GM08714 (cell line): ENCODE data around the gene TM4SF20.
"Not testable (repeated sequence)": the region's sequence is repeated elsewhere in the genome, so short reads cannot be mapped to it uniquely, and the experiment has no call there.

Experiments
- H3K4me3 ChIP-seq: fragments of 200-500 bp; sonication (Bioruptor generic); 2 replicates; pipeline ENCODE4 v1.5.1; 2014; ENCODE audit warnings: mild to moderate bottlenecking, low read length, inconsistent platforms
- ZNF274 ChIP-seq: IDR thresholded peaks from 2 replicates; pipeline ENCODE4 v1.6.1; 2012; ENCODE audit warnings: mild to moderate bottlenecking, low read depth, low read length

Gene TM4SF20

DNA sequence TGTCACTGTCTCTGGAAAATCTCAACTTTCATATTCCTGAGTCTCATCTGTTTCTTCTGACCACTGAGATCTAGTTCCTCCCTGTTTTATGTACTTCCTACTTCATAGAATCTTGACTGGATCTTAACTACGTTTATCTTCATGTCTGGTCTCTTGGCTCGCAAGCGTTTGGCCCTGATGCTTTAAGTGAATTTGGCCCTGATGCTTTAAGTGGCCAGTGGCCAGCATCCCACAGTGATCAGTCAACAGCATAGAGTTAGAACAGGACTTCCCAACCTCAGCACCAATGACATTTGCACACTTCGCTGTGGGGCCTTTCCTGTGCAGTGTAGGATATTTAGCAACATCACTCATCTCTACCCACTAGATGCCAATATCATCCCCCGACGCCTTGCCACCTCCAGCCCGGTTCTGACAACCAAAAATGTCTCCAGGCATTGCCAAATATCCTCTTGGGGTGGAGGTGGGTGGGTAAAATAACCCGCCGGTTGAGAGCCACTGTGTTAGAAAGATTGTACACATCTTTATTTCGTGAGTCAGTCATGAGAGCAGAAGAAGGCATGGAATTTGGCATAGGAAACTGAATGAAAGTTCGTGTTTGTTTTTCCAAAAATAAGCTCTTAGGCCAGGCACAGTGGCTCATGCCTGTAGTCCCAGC lies 12.2 kb downstream of the TM4SF20 start:
- no peak for TF ChIP-seq ZNF274

DNA sequence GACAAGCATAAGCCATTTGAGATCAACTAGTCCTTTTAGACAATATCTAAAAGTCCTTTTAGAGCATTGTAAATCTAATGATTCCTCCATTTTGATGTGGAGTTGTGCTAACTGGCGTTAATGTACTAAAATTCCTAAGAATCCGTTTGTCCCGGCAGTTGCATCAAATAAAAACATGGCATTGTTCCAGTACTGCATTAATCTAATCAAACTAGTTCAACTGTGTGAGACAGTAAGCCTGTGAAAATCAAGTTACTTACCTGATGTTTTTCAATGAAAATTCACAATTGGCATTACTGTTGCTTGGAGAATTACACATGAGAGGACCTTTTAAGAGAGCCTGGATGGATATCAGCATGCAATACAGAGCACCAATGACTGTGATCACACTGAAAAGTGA lies 13.3 kb downstream of the TM4SF20 start:
- TF ChIP-seq ZNF274: no peak
- H3K4me3 ChIP-seq: no peak overlapping the region

More for the DNA sequence above, 12.2 kb downstream of the TM4SF20 start:
- no peak overlapping the region for H3K4me3 ChIP-seq

DNA sequence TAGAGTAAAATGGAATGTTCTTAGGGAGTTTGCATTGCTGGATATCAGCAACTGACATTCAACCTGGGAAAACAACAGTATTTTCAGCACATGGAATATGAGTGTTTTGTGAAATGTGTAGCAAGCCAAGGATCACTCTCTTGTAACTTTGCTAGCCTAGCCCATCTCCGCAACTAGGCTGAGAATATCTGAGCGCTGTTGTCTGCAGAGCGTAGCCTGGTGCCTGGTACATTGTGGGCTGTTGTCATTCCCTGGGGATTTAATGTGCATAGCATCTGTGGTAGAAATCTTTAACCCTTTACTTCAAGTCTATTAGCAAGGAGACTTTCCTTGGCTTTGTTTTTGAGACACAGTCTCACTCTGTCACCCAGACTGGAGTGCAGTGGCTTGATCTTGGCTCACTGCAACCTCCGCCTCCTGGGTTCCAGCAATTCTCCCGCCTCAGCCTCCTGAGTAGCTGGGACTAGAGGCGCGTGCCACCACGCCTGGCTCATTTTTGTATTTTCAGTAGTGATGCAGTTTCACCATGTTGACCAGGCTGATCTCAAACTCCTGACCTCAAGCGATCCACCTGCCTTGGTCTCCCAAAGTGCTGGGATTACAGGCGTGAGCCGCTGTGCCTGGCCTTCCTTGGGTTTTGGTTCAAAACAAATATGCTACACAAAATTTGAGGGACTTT lies 14.4 kb downstream of the TM4SF20 start:
- H3K4me3 ChIP-seq: not testable (repeated sequence)

DNA sequence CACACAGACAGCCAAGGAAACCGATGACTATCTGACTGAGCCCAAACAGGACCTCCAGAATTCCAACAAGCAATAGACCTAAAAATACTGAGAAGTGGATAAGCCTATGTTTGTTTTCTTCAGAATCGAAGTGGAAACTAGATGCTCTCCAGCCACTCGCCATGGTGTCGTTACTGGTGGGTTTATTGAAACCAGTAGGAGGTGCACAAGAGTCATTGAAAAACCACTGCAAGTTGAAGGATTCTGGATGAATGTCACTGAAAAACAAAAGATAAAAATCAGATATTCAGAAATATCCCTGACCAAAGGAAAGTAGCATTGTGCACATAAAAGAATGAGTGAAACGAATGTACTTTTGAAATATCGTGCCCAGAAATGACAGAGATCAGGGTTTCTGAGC lies 15.3 kb downstream of the TM4SF20 start:
- H3K4me3 ChIP-seq: no peak overlapping the region
- no peak for TF ChIP-seq ZNF274

DNA sequence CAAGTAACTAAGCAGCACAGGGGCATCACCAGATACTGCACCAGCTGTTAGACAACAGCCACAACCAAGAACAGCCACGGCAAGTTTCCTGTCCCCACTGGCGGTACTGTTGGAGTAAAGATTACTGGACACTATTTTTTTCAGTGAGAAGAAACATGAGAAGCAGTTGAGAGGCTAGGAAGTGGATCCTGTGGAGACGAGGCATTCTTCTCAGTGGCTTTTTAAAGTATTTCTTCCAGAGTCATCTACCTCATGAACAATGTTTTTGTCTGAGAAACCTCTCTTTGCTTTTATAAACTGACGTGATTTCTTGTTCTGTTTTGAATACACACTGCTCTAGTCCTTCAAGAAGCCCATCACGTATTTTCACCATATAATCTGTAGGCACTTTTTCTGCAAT lies 18.8 kb downstream of the TM4SF20 start:
- no peak for TF ChIP-seq ZNF274

DNA sequence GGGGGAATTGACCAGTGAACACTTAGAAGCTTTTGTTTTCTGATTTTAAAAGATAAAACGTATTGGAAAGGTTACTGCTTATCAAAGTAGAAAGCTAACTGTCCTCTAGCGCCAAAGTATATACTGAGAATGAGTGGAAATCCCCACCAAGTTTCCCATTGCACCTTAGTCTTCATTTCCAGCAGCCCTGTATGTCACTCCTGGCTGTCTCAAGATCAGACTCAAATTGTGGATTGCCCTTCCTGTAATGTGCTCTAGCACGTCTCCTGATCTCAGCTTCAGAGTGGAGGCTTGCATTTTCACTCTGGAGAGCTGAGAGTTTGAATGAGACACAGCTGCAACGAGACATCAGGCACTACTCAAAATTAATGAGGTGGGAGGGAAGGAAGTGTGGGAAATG lies 27.5 kb downstream of the TM4SF20 start:
- H3K4me3 ChIP-seq: no peak overlapping the region
- no peak for TF ChIP-seq ZNF274

More for the DNA sequence above, 18.8 kb downstream of the TM4SF20 start:
- H3K4me3 ChIP-seq: no peak overlapping the region

DNA sequence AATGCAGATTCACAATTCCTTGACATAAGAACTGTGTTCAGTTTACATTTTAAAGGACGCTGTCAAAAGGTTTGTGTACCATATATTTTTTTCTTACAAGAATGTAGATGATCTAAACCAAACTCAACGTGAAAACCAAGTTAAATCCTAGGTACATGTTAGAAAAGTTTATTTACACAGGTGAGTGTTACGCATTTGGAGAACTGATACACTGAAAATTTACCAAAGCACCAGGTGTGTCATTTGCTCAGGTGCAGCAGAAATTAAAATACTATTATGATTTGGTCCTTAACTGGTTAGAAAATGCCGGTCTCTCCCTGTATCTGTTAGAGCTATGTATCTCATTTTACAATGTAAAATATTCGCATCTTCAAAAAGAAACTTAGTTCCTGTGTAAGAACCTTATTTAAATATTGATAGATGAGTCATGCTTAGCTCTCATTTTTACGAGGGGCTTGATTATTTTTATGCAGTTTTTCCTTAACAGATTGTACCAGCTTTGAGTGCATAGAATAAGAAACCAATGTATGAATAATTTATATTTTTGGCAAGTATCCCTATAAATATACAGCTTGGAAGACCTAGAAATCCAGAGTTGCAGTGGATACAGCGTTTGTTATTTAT lies 29.0 kb downstream of the TM4SF20 start:
- no peak overlapping the region for H3K4me3 ChIP-seq
- TF ChIP-seq ZNF274: no peak

DNA sequence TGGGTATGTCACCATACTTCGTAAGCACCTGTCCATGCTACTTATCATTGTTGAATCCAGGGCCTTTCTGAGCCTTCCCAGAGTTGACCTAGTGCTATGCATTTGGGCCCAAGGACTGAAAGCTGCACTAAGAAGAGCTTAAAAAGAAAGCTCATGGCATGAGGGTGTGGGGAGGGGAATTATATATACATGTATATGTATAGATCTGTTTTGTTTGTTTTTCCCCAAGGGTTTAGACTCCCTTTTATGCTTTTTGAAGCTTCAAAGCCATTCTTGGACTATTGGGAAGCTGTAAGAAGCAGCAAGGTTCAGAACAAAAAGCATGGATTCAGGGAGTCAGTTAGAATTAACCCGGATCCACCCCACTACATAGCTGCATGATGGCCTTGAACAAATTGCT lies 30.8 kb downstream of the TM4SF20 start:
- no peak for TF ChIP-seq ZNF274
- H3K4me3 ChIP-seq: no peak overlapping the region

DNA sequence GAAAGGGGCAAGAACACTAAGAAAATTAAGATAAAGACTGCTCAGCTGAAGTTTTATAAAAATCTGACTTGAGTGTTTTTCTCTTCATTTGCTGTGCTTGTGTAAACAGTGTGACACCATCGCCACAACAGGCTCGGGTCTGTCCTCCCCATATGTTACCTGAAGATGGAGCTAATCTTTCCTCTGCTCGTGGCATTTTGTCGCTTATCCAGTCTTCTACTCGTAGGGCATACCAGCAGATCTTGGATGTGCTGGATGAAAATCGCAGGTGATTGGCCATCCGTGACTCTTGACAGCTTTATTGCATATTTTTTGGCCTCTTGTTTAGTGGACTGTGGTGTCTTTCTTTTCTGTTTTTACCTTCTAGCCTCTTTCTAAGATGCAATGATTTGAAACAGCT lies 32.0 kb downstream of the TM4SF20 start:
- no peak for TF ChIP-seq ZNF274
- H3K4me3 ChIP-seq: no peak overlapping the region

DNA sequence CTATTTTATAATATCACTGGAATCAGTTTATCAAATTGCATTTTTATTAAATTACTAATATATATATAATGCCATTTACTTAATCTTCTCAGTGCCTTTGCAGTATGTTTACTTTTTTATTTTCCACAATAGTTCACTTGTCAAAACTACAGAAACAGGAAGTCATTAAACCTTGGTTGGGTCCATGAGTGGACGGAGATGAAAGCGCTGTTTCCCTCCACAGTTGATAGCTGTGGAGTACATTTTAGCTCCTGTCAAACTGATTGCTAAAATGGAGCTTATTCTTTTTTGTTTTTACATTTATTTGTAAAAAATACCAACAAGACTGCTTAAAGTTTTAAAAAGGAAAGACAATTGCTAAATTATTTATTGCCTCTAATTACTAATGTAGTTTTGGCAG lies 34.9 kb downstream of the TM4SF20 start:
- H3K4me3 ChIP-seq: no peak overlapping the region
- no peak for TF ChIP-seq ZNF274

DNA sequence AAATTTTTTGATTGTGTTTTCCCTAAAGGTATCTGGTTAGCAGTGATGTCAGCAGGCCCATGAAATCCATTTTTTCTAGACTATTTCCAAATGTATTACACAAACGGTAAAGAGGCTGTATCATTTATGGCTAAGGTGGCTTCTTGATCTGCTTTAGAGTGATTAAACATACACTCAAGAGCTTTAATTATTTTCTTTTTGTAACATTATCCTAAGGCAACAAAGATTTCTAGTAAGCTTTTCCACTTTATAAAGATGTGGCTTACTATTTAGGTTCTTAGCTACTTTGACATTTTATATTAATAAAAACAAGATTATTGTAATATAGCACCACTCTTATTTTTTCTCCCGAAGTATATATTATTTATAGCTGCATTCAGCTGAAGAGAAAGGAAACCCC lies 37.6 kb downstream of the TM4SF20 start:
- no peak overlapping the region for H3K4me3 ChIP-seq
- no peak for TF ChIP-seq ZNF274

DNA sequence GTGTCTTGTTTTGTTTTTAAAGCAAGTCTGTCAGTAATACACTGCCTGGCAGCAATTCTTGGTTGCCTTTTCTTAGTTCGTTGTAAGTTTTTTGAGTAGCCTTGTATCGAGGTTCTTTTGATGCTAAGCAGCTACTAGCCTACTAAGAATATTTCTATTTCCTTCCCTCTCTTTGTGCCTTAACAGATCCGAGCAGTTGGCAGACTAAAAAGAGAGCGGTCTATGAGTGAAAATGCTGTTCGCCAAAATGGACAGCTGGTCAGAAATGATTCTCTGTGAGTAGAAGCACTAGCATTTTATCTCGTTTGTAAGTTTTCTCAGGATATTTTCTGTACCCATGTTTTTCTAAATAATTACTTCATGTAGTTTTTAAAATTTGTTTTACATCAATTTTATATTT lies 39.0 kb downstream of the TM4SF20 start:
- no peak for TF ChIP-seq ZNF274
- H3K4me3 ChIP-seq: no peak overlapping the region

DNA sequence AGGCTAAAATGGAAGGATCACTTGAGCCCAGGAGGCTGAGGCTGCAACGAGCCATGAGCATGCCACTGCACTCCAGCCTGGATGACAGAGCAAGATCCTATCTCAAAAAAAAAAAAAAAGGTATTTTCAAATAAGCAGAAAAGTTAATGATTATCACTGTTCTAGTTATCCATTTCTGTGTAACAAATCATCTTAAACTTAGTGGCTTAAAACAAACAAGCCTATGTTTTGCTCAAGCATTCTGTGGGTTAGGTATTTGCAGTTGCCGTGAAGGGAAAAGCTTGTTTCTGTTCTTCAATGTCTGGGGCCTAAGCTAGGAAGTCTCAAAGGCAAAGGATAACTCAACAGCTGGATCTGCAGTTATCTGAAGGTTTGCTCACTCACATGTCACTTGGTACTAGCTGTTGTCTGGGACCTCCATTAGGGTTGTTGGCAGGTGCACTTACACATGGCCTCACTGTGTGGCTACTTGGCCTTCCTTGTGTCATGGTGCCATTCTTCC lies 40.0 kb downstream of the TM4SF20 start:
- no peak overlapping the region for H3K4me3 ChIP-seq
- no peak for TF ChIP-seq ZNF274

DNA sequence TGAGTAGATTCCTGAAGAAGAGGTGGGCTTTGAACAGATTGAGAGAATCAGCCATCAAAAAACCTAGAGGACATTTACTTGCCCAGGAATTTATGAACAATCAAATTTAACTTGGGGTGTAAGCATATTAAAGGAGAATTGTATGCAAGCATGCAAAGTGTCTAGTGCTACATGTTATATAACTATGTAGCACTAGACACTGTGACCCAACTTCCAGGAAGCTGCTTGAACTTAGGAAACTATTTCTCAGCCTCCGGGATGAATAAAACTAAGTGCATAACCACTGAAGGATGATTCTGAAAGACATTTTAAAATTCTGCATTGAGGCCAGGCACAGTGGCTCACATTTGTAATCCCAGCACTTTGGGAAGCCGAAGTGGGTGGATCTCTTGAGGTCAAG lies 41.7 kb downstream of the TM4SF20 start:
- no peak for TF ChIP-seq ZNF274
- no peak overlapping the region for H3K4me3 ChIP-seq

DNA sequence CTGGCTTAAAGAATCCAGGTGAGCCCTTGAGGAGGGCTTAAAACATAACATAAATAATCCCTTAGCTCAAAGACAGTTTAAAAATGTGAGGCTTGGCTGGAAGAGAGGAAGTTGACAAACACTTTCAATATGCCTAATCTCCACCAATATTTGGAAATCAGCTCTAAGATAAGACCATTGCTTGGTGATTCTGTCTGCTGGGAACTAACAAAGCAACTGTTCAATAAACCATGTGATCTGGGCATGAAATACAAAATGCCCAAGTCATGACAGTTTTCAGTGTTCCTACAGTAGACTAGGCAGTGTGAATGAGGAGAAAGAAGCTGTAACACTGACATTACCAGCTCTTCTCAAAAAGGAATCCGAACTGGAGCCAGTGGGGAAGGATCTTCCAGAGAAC lies 43.4 kb downstream of the TM4SF20 start:
- TF ChIP-seq ZNF274: no peak
- no peak overlapping the region for H3K4me3 ChIP-seq
